Endothelial cell (in vitro differentiated cells): Measurements from ENCODE around the gene LARGE1. TPM values are rescaled to one million over a fixed set of nuclear protein-coding genes. Genes with fewer than 3 reads are reported as not detected.

Experiments used
- DNase-seq: peaks from one replicate; pipeline ENCODE4 v3.0.0; 2021; ENCODE audit warnings: low spot score
- H3K27ac Mint-ChIP-seq: one replicate; pipeline ENCODE4 v1.8.0; 2021; ENCODE audit warnings: mixed read lengths, inconsistent platforms; ENCODE audit not compliant: unreplicated experiment
- H3K27me3 Mint-ChIP-seq: one replicate; pipeline ENCODE4 v1.8.0; 2021; ENCODE audit warnings: mild to moderate bottlenecking, moderate library complexity, mixed read lengths, inconsistent platforms; ENCODE audit not compliant: unreplicated experiment
- H3K36me3 Mint-ChIP-seq: one replicate; pipeline ENCODE4 v1.8.0; 2021; ENCODE audit warnings: mild to moderate bottlenecking, low read depth, mixed read lengths, inconsistent platforms; ENCODE audit not compliant: unreplicated experiment
- H3K4me1 Mint-ChIP-seq: one replicate; pipeline ENCODE4 v1.8.0; 2021; ENCODE audit warnings: mild to moderate bottlenecking, mixed read lengths, inconsistent platforms; ENCODE audit not compliant: unreplicated experiment
- H3K4me3 Mint-ChIP-seq: one replicate; pipeline ENCODE4 v1.8.0; 2021; ENCODE audit warnings: mild to moderate bottlenecking, mixed read lengths, inconsistent platforms; ENCODE audit not compliant: unreplicated experiment
- H3K9me3 Mint-ChIP-seq: one replicate; pipeline ENCODE4 v1.8.0; 2021; ENCODE audit warnings: mixed read lengths, inconsistent platforms; ENCODE audit not compliant: unreplicated experiment
- CTCF ChIP-seq: fragments of 200-600 bp; sonication (generic); IDR thresholded peaks from one replicate; pipeline ENCODE4 v1.5.0; 2021; ENCODE audit warnings: antibody characterized with exemption; ENCODE audit not compliant: unreplicated experiment
- total RNA-seq: library from RNA; stranded (reverse); fragmentation: NEBNext Ultra II Directional; extraction: Animal tissue kit (Norgen Biotek cat#: 25700); gene quantifications from one replicate; pipeline ENCODE4 v1.2.1, GENCODE V29; 2021; ENCODE audit not compliant: unreplicated experiment

LARGE1 gene
- total RNA-seq, 1 donor from 2014 or later, result 25.4 TPM

GRCh38 chr22:33682927-33683326 is 237.3 kb downstream of the LARGE1 start:
- no peak for DNase-seq
- H3K36me3 Mint-ChIP-seq, result peaks cover 2% of the 10 kb centered on the region
- no peaks in the 10 kb centered on the region for H3K9me3 Mint-ChIP-seq
- H3K4me3 Mint-ChIP-seq, result no peak overlapping the region
- H3K27ac Mint-ChIP-seq, result no peak overlapping the region
- no peaks in the 10 kb centered on the region for H3K4me1 Mint-ChIP-seq
- no peak for TF ChIP-seq CTCF
- peaks cover 3% of the 10 kb centered on the region for H3K27me3 Mint-ChIP-seq

GRCh38 chr22:33680632-33681031 is 239.6 kb downstream of the LARGE1 start:
- H3K27me3 Mint-ChIP-seq, result no peaks in the 10 kb centered on the region
- no peaks in the 10 kb centered on the region for H3K4me1 Mint-ChIP-seq
- H3K9me3 Mint-ChIP-seq, result no peaks in the 10 kb centered on the region
- no peak overlapping the region for H3K4me3 Mint-ChIP-seq
- H3K27ac Mint-ChIP-seq, result no peak overlapping the region
- no peak for TF ChIP-seq CTCF
- DNase-seq, result no peak
- peaks cover 2% of the 10 kb centered on the region for H3K36me3 Mint-ChIP-seq

GRCh38 chr22:33678523-33678922 is 241.8 kb downstream of the LARGE1 start:
- Mint-ChIP-seq H3K27me3 (no peaks in the 10 kb centered on the region), H3K36me3 (peaks cover 2% of the 10 kb centered on the region), H3K9me3 (no peaks in the 10 kb centered on the region), H3K4me3 (no peak overlapping the region), H3K4me1 (no peaks in the 10 kb centered on the region), H3K27ac (no peak overlapping the region)
- no peak for DNase-seq
- no peak for TF ChIP-seq CTCF

GRCh38 chr22:33677536-33677935 is 242.7 kb downstream of the LARGE1 start:
- TF ChIP-seq CTCF, result no peak

GRCh38 chr22:33674357-33674756 is 245.9 kb downstream of the LARGE1 start:
- no peaks in the 10 kb centered on the region for H3K27me3 Mint-ChIP-seq
- TF ChIP-seq CTCF, result no peak
- H3K4me3 Mint-ChIP-seq, result no peak overlapping the region
- peaks cover 18% of the 10 kb centered on the region for H3K4me1 Mint-ChIP-seq
- no peaks in the 10 kb centered on the region for H3K36me3 Mint-ChIP-seq
- no peaks in the 10 kb centered on the region for H3K9me3 Mint-ChIP-seq
- DNase-seq, result no peak
- H3K27ac Mint-ChIP-seq, result no peak overlapping the region

More at GRCh38 chr22:33677536-33677935, 242.7 kb downstream of the LARGE1 start:
- no peaks in the 10 kb centered on the region for H3K36me3 Mint-ChIP-seq
- H3K27ac Mint-ChIP-seq, result no peak overlapping the region
- DNase-seq, result no peak
- no peaks in the 10 kb centered on the region for H3K9me3 Mint-ChIP-seq
- no peak overlapping the region for H3K4me3 Mint-ChIP-seq
- peaks cover 3% of the 10 kb centered on the region for H3K4me1 Mint-ChIP-seq
- H3K27me3 Mint-ChIP-seq, result no peaks in the 10 kb centered on the region
